HG03521 (cell line): ENCODE results near the gene CIB1.
"Not testable (repeated sequence)": the region's sequence is repeated elsewhere in the genome, so short reads cannot be mapped to it uniquely, and the experiment has no call there.

Experiments
- ATAC-seq: cut with Tn5 transposase; IDR thresholded peaks from one replicate; pipeline ENCODE4 v1.9.1; 2021; ENCODE audit warnings: mild to moderate bottlenecking, moderate library complexity; ENCODE audit not compliant: unreplicated experiment

The CIB1 gene

GRCh38 chr15:90233387-90234095, at the start of gene CIB1:
CIB1 (minus strand) TSS chr15:90233941; CDS start chr15:90233885, 56 bp downstream.
- ATAC-seq, result peak; percentile 89

- not testable (repeated sequence) for ATAC-seq
Observed at GRCh38 chr15:90281637-90282036, 47.9 kb upstream of the CIB1 start.

- ATAC-seq, result not testable (repeated sequence)
Observed at GRCh38 chr15:90280743-90281142, 47.0 kb upstream of the CIB1 start.

- not testable (repeated sequence) for ATAC-seq
Observed at GRCh38 chr15:90278467-90278866, 44.7 kb upstream of the CIB1 start.

GRCh38 chr15:90271459-90272166, 37.9 kb upstream of the CIB1 start:
- no peak for ATAC-seq

- no peak for ATAC-seq
Observed at GRCh38 chr15:90270502-90271150, 36.9 kb upstream of the CIB1 start.

GRCh38 chr15:90268415-90268814, 34.7 kb upstream of the CIB1 start:
- ATAC-seq, result no peak

- no peak for ATAC-seq
Observed at GRCh38 chr15:90266485-90266884, 32.7 kb upstream of the CIB1 start.

GRCh38 chr15:90266061-90266431, 32.3 kb upstream of the CIB1 start:
- ATAC-seq, result no peak

GRCh38 chr15:90265271-90266060, 31.7 kb upstream of the CIB1 start, which contains the start of gene NGRN:
NGRN (plus strand) TSS chr15:90265672; CDS start chr15:90265713, 41 bp downstream.
- ATAC-seq, result peak; percentile 91

- no peak for ATAC-seq
Observed at GRCh38 chr15:90264671-90265070, 30.9 kb upstream of the CIB1 start.

GRCh38 chr15:90262426-90262825, 28.7 kb upstream of the CIB1 start:
- ATAC-seq, result no peak

- ATAC-seq, result no peak
Observed at GRCh38 chr15:90261811-90262210, 28.1 kb upstream of the CIB1 start.

GRCh38 chr15:90260731-90261130, 27.0 kb upstream of the CIB1 start:
- ATAC-seq, result not testable (repeated sequence)

GRCh38 chr15:90259524-90259923, 25.8 kb upstream of the CIB1 start:
- ATAC-seq, result peak; percentile 77

- ATAC-seq, result no peak
Observed at GRCh38 chr15:90257776-90258175, 24.0 kb upstream of the CIB1 start.

GRCh38 chr15:90249203-90249863, 15.6 kb upstream of the CIB1 start, which contains the start of gene TTLL13:
TTLL13 (plus strand) TSS chr15:90249556; CDS start chr15:90250631, 1,075 bp downstream.
- no peak for ATAC-seq

- no peak for ATAC-seq
Observed at GRCh38 chr15:90248789-90249202, 15.1 kb upstream of the CIB1 start.

- ATAC-seq, result no peak
Observed at GRCh38 chr15:90243943-90244639, 10.3 kb upstream of the CIB1 start.
